Astrocyte (in vitro differentiated cells and primary cell): ENCODE data around the gene STX16.

ENCODE experiments used
- EZH2 ChIP-seq: IDR thresholded peaks from 2 replicates; pipeline ENCODE4 v1.6.1; 2012; ENCODE audit warnings: mild to moderate bottlenecking, low read length, inconsistent platforms; ENCODE audit not compliant: insufficient read depth
- TF ChIP-seq, protein P1 (sequence below): IDR thresholded peaks from 2 replicates; pipeline ENCODE4 v1.5.1; 2011; ENCODE audit warnings: low read depth, mild to moderate bottlenecking, inconsistent platforms, low read length, moderate library complexity; ENCODE audit not compliant: insufficient read depth

DNA sequence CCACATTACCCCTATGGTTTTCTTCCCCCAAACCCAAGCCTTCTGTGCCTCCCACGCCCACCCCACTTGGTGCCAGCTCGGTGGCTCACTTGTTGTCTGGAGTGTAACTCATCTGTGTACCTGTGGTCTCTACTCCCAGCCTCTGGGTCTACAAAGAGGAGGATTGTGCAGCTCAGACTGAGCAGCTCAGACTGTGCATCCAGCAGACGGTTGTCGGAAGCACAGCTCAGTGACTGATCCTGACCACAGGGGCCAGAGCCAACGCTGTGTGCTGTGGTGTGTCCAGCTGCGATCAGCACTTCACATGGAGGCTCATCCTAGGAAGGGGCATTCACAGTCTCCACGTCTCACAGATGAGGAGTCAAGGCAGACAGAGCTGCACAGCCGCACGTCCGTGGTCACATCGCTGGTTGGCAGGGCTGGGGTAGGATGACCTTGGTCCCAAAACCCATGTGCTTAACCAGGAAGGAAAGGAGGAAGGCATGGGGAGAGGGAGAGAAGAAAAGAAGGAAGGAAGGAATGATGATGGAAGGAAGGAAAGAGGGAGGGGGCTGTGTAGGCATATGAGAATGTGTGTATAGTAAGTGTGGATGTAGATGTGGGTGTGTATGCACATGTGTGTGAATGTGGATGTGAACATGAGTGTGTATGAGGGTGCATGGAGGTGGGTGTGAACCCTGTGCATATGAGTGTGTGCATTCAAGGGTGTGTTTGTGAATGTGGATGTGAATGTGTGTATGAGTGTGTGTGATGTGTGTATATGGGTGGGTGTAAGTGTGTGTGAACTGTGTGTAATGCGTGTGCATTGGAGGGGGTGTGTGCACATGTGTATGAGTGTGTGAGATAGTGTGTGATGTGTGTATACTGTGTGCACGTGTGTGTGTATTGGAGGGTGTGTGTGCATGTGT is 28.2 kb upstream of the STX16 start:
- TF ChIP-seq, protein P1, sequence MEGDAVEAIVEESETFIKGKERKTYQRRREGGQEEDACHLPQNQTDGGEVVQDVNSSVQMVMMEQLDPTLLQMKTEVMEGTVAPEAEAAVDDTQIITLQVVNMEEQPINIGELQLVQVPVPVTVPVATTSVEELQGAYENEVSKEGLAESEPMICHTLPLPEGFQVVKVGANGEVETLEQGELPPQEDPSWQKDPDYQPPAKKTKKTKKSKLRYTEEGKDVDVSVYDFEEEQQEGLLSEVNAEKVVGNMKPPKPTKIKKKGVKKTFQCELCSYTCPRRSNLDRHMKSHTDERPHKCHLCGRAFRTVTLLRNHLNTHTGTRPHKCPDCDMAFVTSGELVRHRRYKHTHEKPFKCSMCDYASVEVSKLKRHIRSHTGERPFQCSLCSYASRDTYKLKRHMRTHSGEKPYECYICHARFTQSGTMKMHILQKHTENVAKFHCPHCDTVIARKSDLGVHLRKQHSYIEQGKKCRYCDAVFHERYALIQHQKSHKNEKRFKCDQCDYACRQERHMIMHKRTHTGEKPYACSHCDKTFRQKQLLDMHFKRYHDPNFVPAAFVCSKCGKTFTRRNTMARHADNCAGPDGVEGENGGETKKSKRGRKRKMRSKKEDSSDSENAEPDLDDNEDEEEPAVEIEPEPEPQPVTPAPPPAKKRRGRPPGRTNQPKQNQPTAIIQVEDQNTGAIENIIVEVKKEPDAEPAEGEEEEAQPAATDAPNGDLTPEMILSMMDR: no peak
- TF ChIP-seq EZH2: no peak
